H9 (cell line): ENCODE measurements around the gene SLCO4A1. TPM values are rescaled to one million over a fixed set of nuclear protein-coding genes. Genes with fewer than 3 reads are reported as not detected.

Source experiments
- DNase-seq: peaks from one replicate; pipeline ENCODE4 v3.0.0-alpha.2; 2017
- H2AFZ ChIP-seq: one replicate; pipeline ENCODE4 v1.6.1; 2013; ENCODE audit warnings: mild to moderate bottlenecking, low read length, control low read depth, moderate library complexity
- H2AK5ac ChIP-seq: 2 replicates; pipeline ENCODE4 v1.6.1; 2013; ENCODE audit warnings: low read length, control low read depth, mixed read lengths; ENCODE audit not compliant: insufficient read length
- H2BK120ac ChIP-seq: one replicate; pipeline ENCODE4 v1.6.1; 2013; ENCODE audit warnings: low read depth, mild to moderate bottlenecking, low read length, control low read depth, inconsistent platforms; ENCODE audit not compliant: poor library complexity, severe bottlenecking
- H2BK12ac ChIP-seq: 2 replicates; pipeline ENCODE4 v1.6.1; 2013; ENCODE audit warnings: low read length, control low read depth, mixed read lengths, low read depth; ENCODE audit not compliant: insufficient read length
- H2BK15ac ChIP-seq: 2 replicates; pipeline ENCODE4 v1.6.1; 2013; ENCODE audit warnings: low read depth, low read length, control low read depth
- H2BK20ac ChIP-seq: one replicate; pipeline ENCODE4 v1.6.1; 2013; ENCODE audit warnings: low read depth, mild to moderate bottlenecking, low read length, control low read depth, inconsistent platforms; ENCODE audit not compliant: poor library complexity, severe bottlenecking
- H2BK5ac ChIP-seq: 2 replicates; pipeline ENCODE4 v1.6.1; 2013; ENCODE audit warnings: low read length, control low read depth, mixed read lengths; ENCODE audit not compliant: insufficient read length
- H3K14ac ChIP-seq: 2 replicates; pipeline ENCODE4 v1.6.1; 2013; ENCODE audit warnings: low read length, control low read depth; ENCODE audit not compliant: insufficient read depth
- H3K18ac ChIP-seq: 2 replicates; pipeline ENCODE4 v1.6.1; 2013; ENCODE audit warnings: low read depth, mild to moderate bottlenecking, mixed read lengths, low read length, control low read depth; ENCODE audit not compliant: insufficient read length
- H3K23ac ChIP-seq: 2 replicates; pipeline ENCODE4 v1.6.1; 2013; ENCODE audit warnings: low read length, control low read depth, mixed read lengths, low read depth; ENCODE audit not compliant: insufficient read length
- H3K23me2 ChIP-seq: 2 replicates; pipeline ENCODE4 v1.6.1; 2013; ENCODE audit warnings: low read depth, mild to moderate bottlenecking, mixed read lengths, low read length, control low read depth; ENCODE audit not compliant: insufficient read length, poor library complexity, severe bottlenecking
- H3K27ac ChIP-seq: 2 replicates; pipeline ENCODE4 v1.5.1; 2013; ENCODE audit warnings: low read length, control low read depth, mixed read lengths, low read depth; ENCODE audit not compliant: insufficient read length
- H3K27me3 ChIP-seq: 2 replicates; pipeline ENCODE4 v1.6.1; 2013; ENCODE audit warnings: low read length, control low read depth, inconsistent platforms; ENCODE audit not compliant: insufficient read depth
- H3K4ac ChIP-seq: 2 replicates; pipeline ENCODE4 v1.6.1; 2013; ENCODE audit warnings: low read depth, mild to moderate bottlenecking, control low read depth, inconsistent platforms, low read length, moderate library complexity
- H3K4me1 ChIP-seq: 2 replicates; pipeline ENCODE4 v1.6.1; 2013; ENCODE audit warnings: low read length, control low read depth, inconsistent platforms; ENCODE audit not compliant: insufficient read depth
- H3K4me2 ChIP-seq: 2 replicates; pipeline ENCODE4 v1.6.1; 2013; ENCODE audit warnings: low read length, control low read depth, mixed read lengths; ENCODE audit not compliant: insufficient read length, insufficient read depth
- H3K56ac ChIP-seq: 2 replicates; pipeline ENCODE4 v1.6.1; 2013; ENCODE audit warnings: low read depth, mild to moderate bottlenecking, mixed read lengths, low read length, control low read depth; ENCODE audit not compliant: insufficient read length
- H3K79me1 ChIP-seq: 2 replicates; pipeline ENCODE4 v1.6.1; 2013; ENCODE audit warnings: low read depth, mild to moderate bottlenecking, moderate library complexity, low read length, control low read depth, inconsistent platforms; ENCODE audit not compliant: insufficient read depth, poor library complexity, severe bottlenecking
- H3K79me2 ChIP-seq: 2 replicates; pipeline ENCODE4 v1.6.1; 2013; ENCODE audit warnings: low read length, control low read depth, inconsistent platforms; ENCODE audit not compliant: insufficient read depth
- H3K9ac ChIP-seq: 2 replicates; pipeline ENCODE4 v1.6.1; 2013; ENCODE audit warnings: low read length, control low read depth, mixed read lengths; ENCODE audit not compliant: insufficient read length; ENCODE audit errors: extremely low read depth
- H3K9me3 ChIP-seq: one replicate; pipeline ENCODE4 v1.6.1; 2013; ENCODE audit warnings: low read depth, low read length, inconsistent platforms; ENCODE audit not compliant: control insufficient read depth
- H3T11ph ChIP-seq: one replicate; pipeline ENCODE4 v1.6.1; 2013; ENCODE audit warnings: mild to moderate bottlenecking, low read length, control low read depth, inconsistent platforms
- H4K20me1 ChIP-seq: one replicate; pipeline ENCODE4 v1.6.1; 2013; ENCODE audit not compliant: control insufficient read depth, insufficient read length, insufficient read depth
- H4K5ac ChIP-seq: 2 replicates; pipeline ENCODE4 v1.6.1; 2013; ENCODE audit warnings: low read depth, mild to moderate bottlenecking, mixed read lengths, low read length, control low read depth; ENCODE audit not compliant: insufficient read length
- H4K8ac ChIP-seq: replicated peaks from 2 replicates; pipeline ENCODE4 v1.6.1; 2013; ENCODE audit warnings: low read length, control low read depth, mixed read lengths, low read depth; ENCODE audit not compliant: insufficient read length
- H4K91ac ChIP-seq: 2 replicates; pipeline ENCODE4 v1.6.1; 2013; ENCODE audit warnings: low read depth, mild to moderate bottlenecking, moderate library complexity, mixed read lengths, low read length, control low read depth; ENCODE audit not compliant: insufficient read length
- H3K27ac Mint-ChIP-seq, 3 experiments: 2 replicates in 2 of 3; 3 replicates in 1 of 3; pipeline ENCODE4 v1.8.0; 2020 to 2021; ENCODE audit warnings: mixed read lengths in 3 of 3, mild to moderate bottlenecking in 1 of 3, moderate library complexity in 1 of 3
- H3K27me3 Mint-ChIP-seq: 2 replicates; pipeline ENCODE4 v1.8.0; 2021; ENCODE audit warnings: low read depth, mild to moderate bottlenecking, moderate library complexity, mixed read lengths
- H3K36me3 Mint-ChIP-seq, 3 experiments: 2 replicates in 2 of 3; 3 replicates in 1 of 3; pipeline ENCODE4 v1.8.0; 2020 to 2021; ENCODE audit warnings: low read depth in 3 of 3, mixed read lengths in 3 of 3; ENCODE audit not compliant: insufficient read depth in 1 of 3
- H3K4me1 Mint-ChIP-seq, 2 experiments: 2 replicates each; pipeline ENCODE4 v1.8.0; 2020; ENCODE audit warnings: mixed read lengths in 2 of 2
- H3K4me3 Mint-ChIP-seq, 2 experiments: 2 replicates in 1 of 2; 3 replicates in 1 of 2; pipeline ENCODE4 v1.8.0; 2020 to 2021; ENCODE audit warnings: mild to moderate bottlenecking in 2 of 2, mixed read lengths in 2 of 2, moderate library complexity in 1 of 2
- H3K9me3 Mint-ChIP-seq, 2 experiments: 2 replicates in 1 of 2; 3 replicates in 1 of 2; pipeline ENCODE4 v1.8.0; 2020; ENCODE audit warnings: mild to moderate bottlenecking in 2 of 2, mixed read lengths in 2 of 2, moderate library complexity in 1 of 2
- CTCF ChIP-seq: fragments of 200-600 bp; sonication (generic); conservative IDR thresholded peaks from 3 replicates; pipeline ENCODE4 v1.8.0; 2021; ENCODE audit warnings: antibody characterized with exemption, mild to moderate bottlenecking
- WGBS: extraction: QIAGEN DNeasy Blood & Tissue Kit; methylation state at CpG from one replicate; pipeline ENCODE4 v1.1.7; 2013; ENCODE audit warnings: missing lambda C conversion rate, low lambda C conversion rate, mixed read lengths; ENCODE audit not compliant: insufficient read length; ENCODE audit errors: extremely low coverage; 5-methylcytosine and 5-hydroxymethylcytosine counted together
- total RNA-seq: library from RNA; stranded (reverse); gene quantifications from 2 replicates; pipeline ENCODE4 v1.2.1, GENCODE V29; 2021

SLCO4A1 gene
- total RNA-seq, 1 experiment from 2014 or later = 9.4 TPM

- H4K5ac ChIP-seq = no peak overlapping the region
- no peak overlapping the region for H2AFZ ChIP-seq
- TF ChIP-seq CTCF = no peak
- no peaks in the 10 kb centered on the region for H3K36me3 Mint-ChIP-seq
- no peak overlapping the region for H2AK5ac ChIP-seq
- no peak overlapping the region; a peak in 1 of 5 replicates for H3K4me3 Mint-ChIP-seq
- H4K20me1 ChIP-seq = no peaks in the 10 kb centered on the region
- H3K27me3 Mint-ChIP-seq = peaks cover 27% of the 10 kb centered on the region
- no peaks in the 10 kb centered on the region for H3K23me2 ChIP-seq
- H3K9me3 Mint-ChIP-seq = no peaks in the 10 kb centered on the region
- H3K4me1 ChIP-seq = no peaks in the 10 kb centered on the region
- no peak overlapping the region for H3K4me2 ChIP-seq
- H3T11ph ChIP-seq = no peak overlapping the region
- no peaks in the 10 kb centered on the region; the same call in 1 of the 2 replicates for H3K27me3 ChIP-seq
- H3K4ac ChIP-seq = no peak overlapping the region
- no peak overlapping the region for H3K27ac ChIP-seq
- H2BK15ac ChIP-seq = no peak overlapping the region
- no peaks in the 10 kb centered on the region for H3K9me3 ChIP-seq
- H3K79me1 ChIP-seq = no peaks in the 10 kb centered on the region
- no peak overlapping the region for H2BK20ac ChIP-seq
- H3K4me1 Mint-ChIP-seq = 0 out of 4 replicates have a peak, but pooled peaks cover 0 to 2% of the 10 kb centered on the region in 2 experiments
- H3K9ac ChIP-seq = no peak overlapping the region
- WGBS = no CpG with 5 or more reads among the region's 24 CpGs
- no peak overlapping the region for H3K27ac Mint-ChIP-seq
- no peak overlapping the region for H2BK12ac ChIP-seq
- H3K79me2 ChIP-seq = no peaks in the 10 kb centered on the region
- no peak for DNase-seq
- no peak overlapping the region; the same call in 1 of the 2 replicates for H3K14ac ChIP-seq
- H2BK120ac ChIP-seq = no peak overlapping the region
- H3K56ac ChIP-seq = no peak overlapping the region
- H2BK5ac ChIP-seq = no peak overlapping the region
- H4K8ac ChIP-seq = no peak overlapping the region
- no peak overlapping the region for H3K23ac ChIP-seq
- H4K91ac ChIP-seq = no peak overlapping the region
- H3K18ac ChIP-seq = no peak overlapping the region
Measured at GRCh38 chr20:62701161-62702012, 59.1 kb downstream of the SLCO4A1 start.
